Stimulated activated naive CD8-positive, alpha-beta T cell treated with anti-CD3 and anti-CD28 coated beads, Interleukin-15, Interleukin-2, amounts not matched to agents 100 U/mL and 50 U/mL, for 24 hours (primary cell): ENCODE measurements around the gene CIDEC.
A peak's percentile ranks its signal among the peaks of the same experiment; 100 is the strongest.
"Not testable (repeated sequence)": the region's sequence is repeated elsewhere in the genome, so short reads cannot be mapped to it uniquely, and the experiment has no call there.

Experiments used
- ATAC-seq: fragments of 150-1000 bp; cut with Tn5 transposase; one replicate; pipeline ENCODE4 v1.10.0; 2021
- DNase-seq: peaks from one replicate; pipeline ENCODE4 v3.0.0; 2021

The CIDEC gene

DNA sequence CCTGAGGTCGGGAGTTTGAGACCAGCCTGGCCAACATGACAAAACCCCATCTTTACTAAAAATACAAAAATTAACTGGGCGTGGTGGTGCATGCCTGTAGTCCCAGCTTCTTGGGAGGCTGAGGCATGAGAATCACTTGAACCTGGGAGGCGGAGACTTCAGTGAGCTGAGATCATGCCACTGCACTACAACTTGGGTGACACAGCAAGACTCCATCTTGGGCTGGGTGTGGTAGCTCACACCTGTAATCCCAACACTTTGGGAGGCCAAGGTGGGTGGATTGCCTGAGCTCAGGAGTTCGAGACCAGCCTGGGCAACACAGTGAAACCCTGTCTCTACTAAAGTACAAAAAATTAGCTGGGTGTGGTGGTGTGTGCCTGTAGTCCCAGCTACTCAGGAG, 3.8 kb downstream of the CIDEC start:
- ATAC-seq, DNase-seq: not testable (repeated sequence)

DNA sequence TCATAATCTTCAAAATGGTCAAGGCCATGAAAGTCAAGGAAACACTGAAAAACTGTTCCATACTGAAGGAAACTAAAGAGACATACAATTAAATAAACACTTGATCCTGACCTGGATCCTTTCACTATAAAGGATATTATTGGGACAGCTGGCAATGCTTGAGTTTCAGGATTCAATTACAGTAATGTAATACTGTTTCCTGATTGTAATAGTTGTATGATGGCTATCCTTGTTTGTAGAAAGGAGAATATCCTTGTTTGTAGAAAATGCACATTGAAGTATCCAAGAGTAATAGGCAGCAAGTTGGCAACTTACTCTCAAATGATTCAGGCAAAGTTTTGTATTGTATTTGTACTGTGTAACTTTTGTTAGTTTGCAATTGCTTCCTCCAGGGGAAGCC, 4.6 kb downstream of the CIDEC start:
- no peak for DNase-seq
- no peak for ATAC-seq

DNA sequence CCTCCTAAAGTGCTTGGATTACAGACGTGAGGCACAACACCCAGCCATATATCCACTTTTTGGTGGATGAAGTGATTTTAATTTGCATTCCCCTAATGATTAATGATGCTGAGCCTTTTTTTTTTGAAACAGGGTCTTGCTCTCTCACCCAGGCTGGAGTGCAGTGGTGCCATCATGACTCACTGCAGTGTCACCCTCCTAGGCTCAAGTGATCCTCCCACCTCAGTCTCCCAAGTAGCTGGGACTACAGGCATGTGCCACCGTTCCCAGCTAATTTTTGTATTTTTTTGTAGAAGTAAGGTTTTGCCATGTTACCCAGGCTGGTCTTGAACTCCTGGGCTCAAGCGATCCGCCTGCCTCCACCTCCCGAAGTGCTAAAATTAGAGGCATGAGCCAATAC, 8.0 kb downstream of the CIDEC start:
- ATAC-seq, DNase-seq: not testable (repeated sequence)

DNA sequence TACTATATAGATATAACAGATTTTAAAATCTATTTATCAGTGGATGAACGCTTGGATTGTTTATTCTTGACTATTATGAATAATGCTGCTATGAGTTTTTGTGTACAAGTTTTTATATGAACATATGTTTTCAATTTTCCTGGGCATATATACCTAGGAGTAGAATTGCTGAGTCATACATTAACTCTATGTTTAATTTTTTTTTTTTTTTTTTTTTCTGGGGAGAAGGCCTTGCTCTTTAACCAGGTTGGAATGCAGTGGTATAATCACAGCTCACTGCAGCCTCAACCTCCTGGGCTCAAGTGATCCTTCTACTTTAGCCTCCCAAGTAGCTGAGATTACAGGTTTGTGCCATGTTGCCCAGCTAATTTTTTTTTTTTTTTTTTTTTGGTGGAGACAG, 9.1 kb downstream of the CIDEC start:
- DNase-seq (no peak), ATAC-seq (no peak)

DNA sequence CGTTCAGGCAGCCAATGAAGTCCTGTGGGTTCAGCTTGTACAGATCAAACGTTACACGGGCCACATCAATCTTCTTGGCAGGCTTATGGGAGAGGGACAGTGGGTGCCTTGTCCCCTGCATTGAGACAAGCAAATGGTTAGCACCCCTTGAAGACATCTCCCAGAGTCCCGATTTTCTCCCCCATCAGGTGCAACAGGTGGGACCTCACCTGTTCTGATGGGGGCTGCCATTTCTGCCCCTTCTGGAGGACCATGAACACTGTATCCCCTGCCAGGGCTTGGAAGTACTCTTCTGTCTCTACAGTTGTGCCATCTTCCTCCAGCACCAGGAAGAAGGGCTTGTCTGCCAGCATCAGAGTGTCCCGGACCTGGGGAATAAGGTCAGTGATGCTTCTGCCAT, 10.1 kb downstream of the CIDEC start:
- DNase-seq (no peak), ATAC-seq (no peak)

DNA sequence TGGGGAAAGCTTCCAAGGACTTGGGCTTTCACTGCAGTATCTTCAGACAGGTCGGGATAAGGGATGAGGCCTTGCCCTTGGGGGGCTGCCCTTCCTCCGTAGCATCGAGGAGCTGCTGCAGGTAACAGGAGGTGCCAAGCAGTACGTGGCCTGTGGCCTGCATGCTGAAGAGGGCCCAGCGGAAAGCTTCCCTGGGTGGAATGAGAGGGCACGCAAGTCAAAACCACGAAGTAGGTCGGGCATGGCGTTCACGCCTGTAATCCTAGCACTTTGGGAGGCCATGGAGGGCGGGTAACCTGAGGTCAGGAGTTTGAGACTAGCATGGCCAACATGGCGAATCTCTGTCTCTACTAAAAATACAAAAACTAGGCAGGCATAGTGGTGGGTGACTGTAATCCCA, 12.9 kb downstream of the CIDEC start:
- no peak for ATAC-seq
- DNase-seq: no peak

DNA sequence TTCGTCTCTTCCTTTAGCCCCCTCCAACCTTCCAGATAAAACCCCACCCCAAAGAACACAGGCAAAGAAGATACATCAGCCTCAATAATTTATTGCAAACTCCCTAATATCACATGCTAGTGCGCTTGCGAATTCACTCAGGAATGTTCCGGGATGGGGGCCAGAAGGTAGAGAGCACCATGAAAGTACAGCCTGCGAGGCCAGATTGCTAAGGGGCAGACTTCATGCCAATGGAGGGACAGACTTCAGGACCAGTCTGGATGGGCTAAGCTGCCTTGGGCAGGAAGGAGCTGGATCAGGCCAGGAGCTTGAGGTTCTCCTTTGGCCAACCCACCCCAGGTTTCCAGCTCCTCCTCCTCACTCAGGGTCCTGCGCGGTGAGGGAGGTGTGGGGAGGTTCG, 13.4 kb downstream of the CIDEC start:
- DNase-seq: no peak
- no peak for ATAC-seq

DNA sequence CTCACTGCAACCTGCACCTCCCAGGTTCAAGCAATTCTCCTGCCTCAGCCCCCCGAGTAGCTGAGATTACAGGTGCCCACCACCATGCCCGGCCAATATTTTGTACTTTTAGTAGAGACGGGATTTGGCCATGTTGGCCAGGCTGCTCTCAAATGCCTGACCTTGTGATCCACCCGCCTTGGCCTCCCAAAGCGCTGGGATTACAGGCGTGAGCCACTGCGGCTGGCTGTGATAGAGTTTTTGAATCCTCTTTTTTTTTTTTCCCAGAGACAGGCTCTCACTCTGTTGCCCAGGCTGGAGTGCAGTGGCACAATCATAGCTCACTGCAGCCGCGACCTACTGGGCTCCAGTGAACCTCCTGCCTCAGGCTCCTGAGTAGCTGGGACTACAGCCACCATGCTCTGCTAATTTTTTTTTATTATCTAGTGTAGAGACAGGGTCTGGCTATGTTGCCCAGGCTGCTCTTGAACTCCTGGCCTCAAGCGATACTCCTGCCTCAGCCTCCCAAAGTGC, 14.9 kb downstream of the CIDEC start:
- not testable (repeated sequence) for ATAC-seq, DNase-seq

DNA sequence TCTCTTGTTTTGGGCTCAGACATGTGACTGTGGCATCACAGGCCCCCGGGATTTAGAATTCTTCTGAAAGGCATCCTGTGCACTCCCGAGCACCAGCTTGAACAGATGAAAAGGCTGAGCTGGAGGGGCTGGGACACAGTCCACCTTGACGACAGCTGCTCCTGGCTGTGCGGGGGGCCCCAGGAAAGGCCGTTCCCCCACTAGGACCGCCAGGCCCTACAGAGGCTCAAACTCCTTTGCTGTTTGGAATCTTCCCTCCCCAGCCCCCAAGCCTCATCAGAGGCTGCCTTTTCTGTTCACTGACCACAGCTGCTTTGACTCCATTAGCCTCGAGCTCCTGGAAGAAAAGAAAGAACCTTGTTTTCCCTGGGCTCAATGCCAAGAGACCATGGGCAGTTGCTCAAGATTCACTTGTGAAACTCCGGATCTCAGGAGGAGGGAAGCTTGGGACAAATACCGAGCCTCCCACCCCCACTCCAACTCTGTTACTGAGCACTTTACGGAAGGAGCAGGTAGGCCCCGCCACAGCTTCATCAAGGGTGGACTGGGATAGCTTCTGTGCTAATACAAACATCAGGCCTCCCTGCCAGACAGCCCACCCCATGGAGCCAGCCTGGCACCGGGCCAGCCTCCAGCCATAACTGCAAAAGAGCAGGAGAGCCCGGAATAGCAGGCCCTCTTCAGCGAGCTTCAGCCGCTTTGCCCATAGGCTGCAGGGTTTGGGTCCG, 15.7 kb downstream of the CIDEC start:
- no peak for DNase-seq

DNA sequence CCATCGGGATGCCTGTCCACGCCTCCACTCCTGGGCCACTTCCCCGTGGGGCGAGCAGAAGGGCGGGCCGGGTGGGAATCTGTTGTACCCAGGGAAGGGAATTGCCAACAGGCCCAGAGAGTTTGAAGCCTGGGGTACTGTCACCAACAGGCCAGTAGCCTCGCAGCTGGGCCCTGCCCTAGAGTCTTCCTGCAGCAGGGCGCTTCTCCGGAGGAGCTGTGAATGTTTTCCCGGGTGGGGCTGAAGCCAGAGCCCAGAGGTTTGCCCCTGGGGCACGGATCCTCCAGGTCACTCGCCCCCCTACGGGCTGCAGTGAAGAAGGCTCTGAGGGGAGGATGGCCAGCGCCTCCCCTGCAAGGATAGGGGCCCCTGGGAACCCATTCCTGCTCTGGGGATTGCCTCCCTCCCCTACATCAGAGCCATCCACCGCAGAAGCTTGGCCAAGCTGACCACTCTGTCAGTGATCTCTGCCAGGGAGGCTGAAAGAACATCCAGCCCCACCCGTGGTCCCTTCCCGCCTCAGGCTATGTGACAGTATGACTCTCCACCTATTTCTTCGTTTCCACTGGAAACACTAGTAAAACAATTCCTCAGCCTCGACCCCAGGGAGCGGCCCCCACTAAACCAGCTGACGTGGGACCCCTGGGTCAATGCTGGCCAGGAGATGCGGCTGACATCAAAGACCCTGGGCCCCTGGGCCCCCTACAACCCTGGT, 16.8 kb downstream of the CIDEC start:
- no peak for ATAC-seq
- no peak for DNase-seq

More for the DNA sequence above, 15.7 kb downstream of the CIDEC start:
- ATAC-seq: no peak

DNA sequence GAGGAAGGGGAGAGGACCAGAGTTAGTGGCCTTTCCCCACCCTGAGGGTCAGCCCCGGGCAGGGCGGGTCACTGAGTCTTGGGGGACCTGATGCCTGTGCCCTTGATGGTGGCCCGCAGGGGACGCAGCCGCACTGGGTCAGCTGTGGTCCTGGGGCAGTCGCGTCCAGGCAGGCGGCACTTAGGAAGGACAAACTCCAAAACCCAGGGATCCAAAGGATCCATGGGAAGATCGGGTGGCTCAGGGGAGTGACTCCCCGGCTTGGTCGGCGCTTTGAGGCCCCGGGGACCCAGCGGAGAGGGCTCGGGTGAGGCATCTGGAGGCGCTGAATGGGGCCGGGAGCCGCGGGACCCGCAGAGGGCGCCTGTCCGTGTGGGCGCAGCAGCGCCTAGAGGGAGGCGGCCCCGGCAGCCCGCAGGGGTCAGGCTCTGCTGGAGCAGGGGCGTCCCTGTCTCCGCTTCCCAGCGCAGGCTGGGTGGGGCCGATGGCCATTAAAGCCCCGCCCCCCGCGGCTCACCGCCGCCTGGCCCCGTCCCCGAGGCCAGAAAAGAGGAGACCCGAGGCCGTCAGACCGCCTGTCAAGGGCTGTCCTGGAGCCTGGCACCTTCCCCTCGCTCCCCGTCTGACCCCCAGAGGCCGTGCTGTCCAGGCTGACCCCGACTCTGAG, 17.5 kb downstream of the CIDEC start:
- DNase-seq: peak; percentile 44
- ATAC-seq: peak; percentile 83

DNA sequence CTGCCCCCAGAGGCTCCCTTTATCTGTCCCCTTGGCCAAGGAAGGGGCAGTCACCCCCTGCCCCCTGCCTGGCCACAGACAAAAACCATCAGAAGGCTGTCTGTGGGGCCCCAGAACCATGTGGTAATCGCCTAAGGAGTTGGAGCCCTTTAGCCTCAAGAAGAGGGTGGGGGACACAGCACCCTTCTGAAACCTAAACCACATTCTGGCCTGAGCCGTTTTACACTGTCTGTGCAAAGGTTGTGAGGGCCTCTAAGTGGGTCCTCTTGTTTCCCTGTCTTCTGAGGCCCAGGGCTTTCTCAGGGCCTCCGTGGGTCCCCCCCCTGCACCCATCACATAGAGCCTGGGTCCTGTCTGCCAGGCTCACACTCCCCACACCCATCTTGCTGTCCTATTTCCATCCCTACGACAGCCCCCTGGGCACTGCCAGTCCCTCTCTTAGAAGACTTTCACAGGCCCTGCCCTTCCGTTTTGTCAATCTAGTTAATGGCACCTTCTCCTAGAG, 18.4 kb downstream of the CIDEC start:
- ATAC-seq (no peak), DNase-seq (no peak)

DNA sequence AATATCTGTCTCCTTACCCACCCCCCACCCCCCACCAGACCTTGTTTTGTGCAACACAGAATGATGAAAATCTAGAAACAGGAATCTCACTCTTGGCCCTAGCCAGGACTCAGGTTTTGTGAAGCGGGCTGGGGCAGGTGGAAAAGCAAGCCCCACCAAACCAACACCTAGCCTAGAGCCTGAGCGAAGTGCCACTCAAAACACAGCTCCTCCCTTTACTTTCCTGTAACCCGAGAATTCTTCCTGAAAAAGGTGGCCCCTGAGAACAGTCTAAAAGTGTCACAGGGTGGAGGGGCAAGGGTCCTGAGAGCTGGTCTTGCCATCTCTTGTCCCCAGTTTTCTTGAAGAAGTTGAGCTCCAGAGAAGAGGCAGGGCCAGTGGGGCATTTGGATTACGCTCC, 18.9 kb downstream of the CIDEC start:
- DNase-seq: no peak
- no peak for ATAC-seq

DNA sequence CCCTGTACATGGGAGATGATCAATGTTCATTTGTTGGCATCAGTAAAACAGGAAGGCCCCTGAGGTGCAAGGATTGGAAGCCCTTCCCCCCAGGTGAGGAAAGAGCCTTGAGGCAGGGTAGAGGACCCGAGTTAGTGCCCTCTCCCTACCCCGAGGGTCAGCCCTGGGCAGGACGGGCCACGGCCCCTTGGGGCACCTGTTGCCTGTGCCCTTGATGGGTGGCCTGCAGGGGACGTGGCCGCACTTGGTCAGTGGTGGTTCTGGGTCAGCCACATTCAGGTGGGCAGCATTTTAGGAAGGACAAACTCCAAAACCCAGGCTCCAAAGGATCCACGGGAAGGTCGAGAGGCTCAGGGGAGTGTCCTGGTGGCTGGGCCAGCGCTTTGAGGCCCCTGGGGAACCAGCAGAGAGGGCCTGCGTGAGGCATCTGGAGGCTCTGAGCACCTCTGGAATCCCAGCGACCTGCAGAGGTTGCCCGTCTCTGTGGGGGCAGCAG, 20.5 kb downstream of the CIDEC start:
- no peak for ATAC-seq
- DNase-seq: no peak

DNA sequence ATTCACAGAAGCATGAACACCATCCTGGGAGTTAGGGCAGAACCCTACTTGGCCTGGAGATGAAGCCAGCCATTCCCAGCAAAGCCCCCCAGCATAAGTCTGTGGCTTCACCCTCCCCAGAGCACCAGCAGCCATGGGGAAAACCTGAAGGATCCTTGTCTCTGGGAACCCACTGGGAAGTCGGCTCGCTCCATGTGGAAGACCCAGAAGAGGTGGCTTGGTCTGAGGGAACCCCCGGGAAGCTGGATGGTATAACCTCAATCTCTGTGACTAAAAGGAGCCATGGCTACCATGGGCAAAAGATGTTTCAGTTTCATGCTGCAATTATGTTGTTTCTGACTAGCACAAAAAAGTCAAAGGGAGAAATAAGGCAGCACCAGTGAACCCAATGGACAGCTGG, 24.5 kb downstream of the CIDEC start:
- ATAC-seq: no peak

DNA sequence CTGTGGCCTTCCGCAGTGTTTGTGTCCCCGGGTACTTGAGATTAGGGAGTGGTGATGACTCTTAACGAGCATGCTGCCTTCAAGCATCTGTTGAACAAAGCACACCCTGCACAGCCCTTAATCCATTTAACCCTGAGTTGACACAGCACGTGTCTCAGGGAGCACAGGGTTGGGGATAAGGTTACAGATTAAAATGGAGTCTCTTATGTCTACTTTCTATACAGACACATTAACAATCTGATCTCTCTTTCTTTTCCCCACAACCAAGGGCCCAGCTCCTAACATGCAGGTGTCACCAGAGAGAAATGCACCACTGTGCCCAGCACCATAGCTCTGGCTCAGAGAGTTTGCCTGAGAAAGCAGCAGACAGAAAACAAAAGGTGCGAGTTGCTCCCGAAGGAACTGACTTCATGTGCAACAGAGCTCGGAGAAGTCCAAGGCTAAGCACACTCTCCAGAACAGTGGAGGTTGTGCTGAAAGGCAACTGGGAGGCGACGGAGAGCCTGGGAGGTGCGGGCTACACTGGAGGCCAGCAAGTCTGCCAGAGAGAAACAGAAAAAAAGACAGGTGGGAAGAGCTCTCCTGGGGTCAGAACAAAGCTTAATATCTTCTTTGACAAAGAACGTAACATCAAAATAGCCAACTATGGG, 25.6 kb downstream of the CIDEC start:
- DNase-seq, ATAC-seq: not testable (repeated sequence)

More for the DNA sequence above, 24.5 kb downstream of the CIDEC start:
- no peak for DNase-seq

DNA sequence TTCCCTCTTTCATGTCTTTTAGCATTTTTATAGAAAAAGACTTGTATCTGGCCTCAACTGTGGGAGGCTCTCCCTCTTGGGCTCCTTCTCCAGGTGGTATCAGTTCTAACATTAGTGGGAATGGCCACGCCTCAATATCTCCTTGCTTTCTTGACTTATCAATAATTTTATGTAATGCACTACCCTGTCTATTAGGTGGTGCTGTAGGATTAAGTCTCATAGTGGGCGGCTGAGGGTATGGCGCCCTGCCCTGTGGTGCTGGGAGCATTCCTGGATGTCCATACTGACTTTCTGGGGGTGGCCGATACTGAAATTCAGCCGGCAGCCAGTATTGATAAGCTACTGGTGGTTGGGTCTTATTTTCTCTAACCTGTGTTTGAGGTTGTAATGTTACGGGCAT, 27.5 kb downstream of the CIDEC start:
- no peak for DNase-seq
- ATAC-seq: no peak

DNA sequence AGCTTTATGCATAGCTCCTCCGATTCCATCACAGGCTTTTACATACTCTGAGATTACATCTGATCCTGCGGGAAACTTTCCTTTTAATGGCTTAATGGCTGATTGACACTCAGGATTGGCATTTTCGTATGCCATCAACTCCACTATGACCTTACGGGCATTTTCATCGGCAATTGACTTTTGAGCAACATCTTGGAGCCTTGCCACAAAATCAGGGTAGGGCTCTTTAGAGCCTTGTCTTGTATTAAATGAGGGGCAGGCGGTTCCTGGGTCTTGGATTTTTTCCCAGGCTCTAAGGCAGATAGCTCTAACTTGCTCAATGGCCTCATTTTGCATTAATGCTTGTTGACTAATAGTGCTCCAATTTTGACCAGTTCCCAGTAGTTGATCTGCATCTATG, 28.1 kb downstream of the CIDEC start:
- not testable (repeated sequence) for DNase-seq, ATAC-seq

DNA sequence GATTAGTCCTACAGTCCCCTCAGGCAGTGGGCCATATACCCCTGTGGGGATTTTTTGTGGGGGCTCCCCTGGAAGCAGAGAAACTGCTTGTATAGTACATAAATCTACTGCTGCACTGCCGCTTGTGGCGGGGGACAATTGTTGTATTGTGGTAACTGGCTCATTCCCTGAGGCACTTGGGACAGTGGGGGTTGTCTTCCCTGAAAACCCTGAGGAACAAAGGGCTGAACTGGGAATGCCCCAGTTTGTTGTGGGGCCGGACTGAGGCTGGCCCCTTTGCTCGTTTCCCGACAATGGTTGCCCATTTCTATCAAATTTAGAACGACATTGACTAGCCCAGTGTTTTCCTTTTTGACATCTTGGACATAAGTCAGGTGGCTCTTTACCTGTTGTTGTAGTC, 28.7 kb downstream of the CIDEC start:
- not testable (repeated sequence) for ATAC-seq

DNA sequence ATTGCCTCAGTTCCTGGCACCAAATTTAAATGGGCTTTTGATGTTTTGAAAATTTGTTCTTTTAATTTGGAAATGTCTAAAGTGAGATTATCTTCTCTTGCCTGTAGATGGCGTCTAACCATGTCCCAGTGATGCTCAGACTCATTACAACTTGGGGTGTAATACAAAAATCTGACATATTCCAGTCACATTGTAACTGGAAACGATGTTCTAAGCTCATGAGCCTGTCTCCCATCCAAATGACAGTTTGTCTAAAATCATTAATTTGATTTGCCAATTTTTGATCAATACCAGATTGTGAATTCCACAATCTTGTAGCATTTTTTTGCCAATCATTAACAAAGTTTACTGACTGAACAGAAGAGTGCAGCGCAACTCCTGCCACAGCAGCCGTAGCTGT, 31.2 kb downstream of the CIDEC start:
- DNase-seq, ATAC-seq: not testable (repeated sequence)

More for the DNA sequence above, 28.7 kb downstream of the CIDEC start:
- DNase-seq: not testable (repeated sequence)

DNA sequence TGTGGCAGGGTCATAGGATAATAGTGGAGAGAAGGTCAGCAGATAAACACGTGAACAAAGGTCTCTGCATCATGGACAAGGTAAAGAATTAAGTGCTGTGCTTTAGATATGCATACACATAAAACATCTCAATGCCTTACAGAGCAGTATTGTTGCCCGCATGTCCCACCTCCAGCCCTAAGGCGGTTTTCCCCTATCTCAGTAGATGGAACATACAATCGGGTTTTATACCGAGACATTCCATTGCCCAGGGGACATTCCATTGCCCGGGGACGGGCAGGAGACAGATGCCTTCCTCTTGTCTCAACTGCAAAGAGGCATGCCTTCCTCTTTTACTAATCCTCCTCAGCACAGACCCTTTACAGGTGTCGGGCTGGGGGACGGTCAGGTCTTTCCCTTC, 32.2 kb downstream of the CIDEC start:
- ATAC-seq, DNase-seq: not testable (repeated sequence)

DNA sequence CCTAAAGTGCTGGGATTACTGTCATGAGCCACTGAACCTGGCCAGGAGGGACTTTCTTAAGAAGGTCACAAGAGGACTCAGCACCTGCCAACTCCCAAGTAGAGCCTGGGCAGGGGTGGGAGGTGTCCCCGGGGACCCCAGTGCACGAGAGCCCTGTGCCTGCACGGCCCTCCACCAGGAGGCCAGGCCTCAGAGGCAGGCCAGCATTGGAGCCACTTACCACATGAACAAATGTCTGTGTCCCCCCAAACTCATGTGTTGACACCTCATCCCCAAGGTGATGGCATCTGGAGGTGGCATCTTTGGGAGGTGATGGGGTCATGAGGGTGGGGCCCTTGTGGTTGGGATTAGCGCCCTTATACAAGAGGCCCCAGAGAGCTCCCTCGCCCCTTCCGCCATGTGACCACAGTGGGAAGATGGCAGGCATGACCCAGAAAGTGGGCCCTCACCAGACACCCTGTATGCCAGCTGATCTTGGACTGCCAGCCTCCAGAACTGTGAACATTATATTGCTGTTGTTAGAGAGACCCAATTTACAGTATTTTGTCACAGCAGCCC, 33.0 kb downstream of the CIDEC start:
- DNase-seq (no peak), ATAC-seq (no peak)
